ENCODE results near the gene REV1. TPM values are rescaled to one million over a fixed set of nuclear protein-coding genes. Genes with fewer than 3 reads are reported as not detected.
"Not testable (repeated sequence)": the region's sequence is repeated elsewhere in the genome, so short reads cannot be mapped to it uniquely, and the experiment has no call there.

REV1 gene
- total and polyA plus RNA-seq, 2 experiments from 2014 or later, result 32.9 to 46.7 TPM

DNA sequence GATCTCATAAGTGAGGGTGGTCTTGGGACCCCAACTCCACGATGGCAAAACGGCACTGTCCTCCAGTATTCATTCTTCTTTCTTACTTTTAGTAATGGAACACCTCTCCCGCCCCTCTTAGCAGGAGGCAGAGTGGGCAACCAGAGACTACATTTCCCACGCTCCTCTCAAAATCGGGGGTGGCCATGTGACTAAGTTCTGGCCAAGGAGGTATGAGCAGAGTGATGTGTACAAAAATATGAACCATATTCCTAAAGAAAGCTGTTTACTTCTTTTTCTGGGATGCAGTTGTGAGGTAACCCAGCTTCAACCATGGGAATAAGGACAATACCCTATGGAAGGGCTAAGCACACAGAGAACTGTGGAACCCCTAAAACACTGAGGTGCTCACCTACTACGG, 12.8 kb downstream of the REV1 start (continued):
- TF ChIP-seq, protein P1, sequence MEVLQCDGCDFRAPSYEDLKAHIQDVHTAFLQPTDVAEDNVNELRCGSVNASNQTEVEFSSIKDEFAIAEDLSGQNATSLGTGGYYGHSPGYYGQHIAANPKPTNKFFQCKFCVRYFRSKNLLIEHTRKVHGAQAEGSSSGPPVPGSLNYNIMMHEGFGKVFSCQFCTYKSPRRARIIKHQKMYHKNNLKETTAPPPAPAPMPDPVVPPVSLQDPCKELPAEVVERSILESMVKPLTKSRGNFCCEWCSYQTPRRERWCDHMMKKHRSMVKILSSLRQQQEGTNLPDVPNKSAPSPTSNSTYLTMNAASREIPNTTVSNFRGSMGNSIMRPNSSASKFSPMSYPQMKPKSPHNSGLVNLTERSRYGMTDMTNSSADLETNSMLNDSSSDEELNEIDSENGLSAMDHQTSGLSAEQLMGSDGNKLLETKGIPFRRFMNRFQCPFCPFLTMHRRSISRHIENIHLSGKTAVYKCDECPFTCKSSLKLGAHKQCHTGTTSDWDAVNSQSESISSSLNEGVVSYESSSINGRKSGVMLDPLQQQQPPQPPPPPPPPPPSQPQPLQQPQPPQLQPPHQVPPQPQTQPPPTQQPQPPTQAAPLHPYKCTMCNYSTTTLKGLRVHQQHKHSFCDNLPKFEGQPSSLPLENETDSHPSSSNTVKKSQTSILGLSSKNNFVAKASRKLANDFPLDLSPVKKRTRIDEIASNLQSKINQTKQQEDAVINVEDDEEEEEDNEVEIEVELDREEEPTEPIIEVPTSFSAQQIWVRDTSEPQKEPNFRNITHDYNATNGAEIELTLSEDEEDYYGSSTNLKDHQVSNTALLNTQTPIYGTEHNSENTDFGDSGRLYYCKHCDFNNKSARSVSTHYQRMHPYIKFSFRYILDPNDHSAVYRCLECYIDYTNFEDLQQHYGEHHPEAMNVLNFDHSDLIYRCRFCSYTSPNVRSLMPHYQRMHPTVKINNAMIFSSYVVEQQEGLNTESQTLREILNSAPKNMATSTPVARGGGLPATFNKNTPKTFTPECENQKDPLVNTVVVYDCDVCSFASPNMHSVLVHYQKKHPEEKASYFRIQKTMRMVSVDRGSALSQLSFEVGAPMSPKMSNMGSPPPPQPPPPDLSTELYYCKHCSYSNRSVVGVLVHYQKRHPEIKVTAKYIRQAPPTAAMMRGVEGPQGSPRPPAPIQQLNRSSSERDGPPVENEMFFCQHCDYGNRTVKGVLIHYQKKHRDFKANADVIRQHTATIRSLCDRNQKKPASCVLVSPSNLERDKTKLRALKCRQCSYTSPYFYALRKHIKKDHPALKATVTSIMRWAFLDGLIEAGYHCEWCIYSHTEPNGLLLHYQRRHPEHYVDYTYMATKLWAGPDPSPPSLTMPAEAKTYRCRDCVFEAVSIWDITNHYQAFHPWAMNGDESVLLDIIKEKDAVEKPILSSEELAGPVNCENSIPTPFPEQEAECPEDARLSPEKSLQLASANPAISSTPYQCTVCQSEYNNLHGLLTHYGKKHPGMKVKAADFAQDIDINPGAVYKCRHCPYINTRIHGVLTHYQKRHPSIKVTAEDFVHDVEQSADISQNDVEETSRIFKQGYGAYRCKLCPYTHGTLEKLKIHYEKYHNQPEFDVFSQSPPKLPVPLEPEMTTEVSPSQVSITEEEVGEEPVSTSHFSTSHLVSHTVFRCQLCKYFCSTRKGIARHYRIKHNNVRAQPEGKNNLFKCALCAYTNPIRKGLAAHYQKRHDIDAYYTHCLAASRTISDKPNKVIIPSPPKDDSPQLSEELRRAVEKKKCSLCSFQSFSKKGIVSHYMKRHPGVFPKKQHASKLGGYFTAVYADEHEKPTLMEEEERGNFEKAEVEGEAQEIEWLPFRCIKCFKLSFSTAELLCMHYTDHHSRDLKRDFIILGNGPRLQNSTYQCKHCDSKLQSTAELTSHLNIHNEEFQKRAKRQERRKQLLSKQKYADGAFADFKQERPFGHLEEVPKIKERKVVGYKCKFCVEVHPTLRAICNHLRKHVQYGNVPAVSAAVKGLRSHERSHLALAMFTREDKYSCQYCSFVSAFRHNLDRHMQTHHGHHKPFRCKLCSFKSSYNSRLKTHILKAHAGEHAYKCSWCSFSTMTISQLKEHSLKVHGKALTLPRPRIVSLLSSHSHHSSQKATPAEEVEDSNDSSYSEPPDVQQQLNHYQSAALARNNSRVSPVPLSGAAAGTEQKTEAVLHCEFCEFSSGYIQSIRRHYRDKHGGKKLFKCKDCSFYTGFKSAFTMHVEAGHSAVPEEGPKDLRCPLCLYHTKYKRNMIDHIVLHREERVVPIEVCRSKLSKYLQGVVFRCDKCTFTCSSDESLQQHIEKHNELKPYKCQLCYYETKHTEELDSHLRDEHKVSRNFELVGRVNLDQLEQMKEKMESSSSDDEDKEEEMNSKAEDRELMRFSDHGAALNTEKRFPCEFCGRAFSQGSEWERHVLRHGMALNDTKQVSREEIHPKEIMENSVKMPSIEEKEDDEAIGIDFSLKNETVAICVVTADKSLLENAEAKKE (CRISPR knock-in tag; IDR thresholded peaks at IDR 0.05), result no peak
- TF ChIP-seq JUNB (IDR thresholded peaks at IDR 0.05; ENCODE audit: unreplicated experiment), result no peak
- no peak for TF ChIP-seq ZNF114 (CRISPR knock-in tag; IDR thresholded peaks at IDR 0.05)
- no peak for TF ChIP-seq CREB1 (CRISPR knock-in tag; IDR thresholded peaks at IDR 0.05; ENCODE audit: low read depth)

DNA sequence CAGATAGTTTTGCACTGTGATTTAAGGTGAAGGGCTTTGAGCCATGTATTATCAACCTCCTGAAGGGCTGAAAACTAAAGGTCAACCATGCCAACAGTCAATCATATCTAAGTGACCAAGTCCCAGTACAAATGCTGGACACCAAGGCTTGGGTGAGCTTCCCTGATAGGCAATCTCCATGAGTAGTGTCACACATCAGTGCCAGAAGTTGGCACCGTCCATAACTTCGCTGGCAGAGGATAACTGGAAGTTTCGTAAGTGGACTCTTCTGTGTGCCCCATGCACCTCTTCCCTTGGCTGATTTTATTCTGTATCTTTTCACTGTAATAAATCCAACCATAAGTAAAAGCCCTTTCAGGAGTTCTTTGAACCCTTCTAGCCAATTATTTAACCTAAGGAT, 13.2 kb downstream of the REV1 start:
- H3K4me1 ChIP-seq (ENCODE audit: insufficient read depth), result peaks cover 42% of the 10 kb centered on the region
- no peak overlapping the region for H3K27ac Mint-ChIP-seq
- no peaks in the 10 kb centered on the region for H3K9me2 ChIP-seq (ENCODE audit: insufficient read depth)
- peaks cover 5% of the 10 kb centered on the region for H3K27me3 Mint-ChIP-seq (ENCODE audit: insufficient read depth, low read depth, poor library complexity)
- no peaks in the 10 kb centered on the region for H3K27me3 ChIP-seq (ENCODE audit: insufficient read depth)
- H2AFZ ChIP-seq, result no peak overlapping the region
- peaks cover 51% of the 10 kb centered on the region for H3K4me1 Mint-ChIP-seq
- no peaks in the 10 kb centered on the region for H3K9me3 Mint-ChIP-seq
- no peak overlapping the region for H3K4me3 Mint-ChIP-seq
- H3K27ac ChIP-seq (ENCODE audit: low read depth), result peak overlapping the region; percentile 93; the same call in 1 of the 2 replicates
- H3K4me2 ChIP-seq, result no peak overlapping the region
- no peak for ATAC-seq
- no peak for DNase-seq (ENCODE audit: low spot score)
- no peaks in the 10 kb centered on the region for H3F3A ChIP-seq (replicated peaks; ENCODE audit: low read depth)
- H3K79me2 ChIP-seq (replicated peaks; ENCODE audit: insufficient read depth), result peaks cover 97% of the 10 kb centered on the region
- TF ChIP-seq JUNB (IDR thresholded peaks at IDR 0.05; ENCODE audit: unreplicated experiment), result no peak
- peaks cover 5% of the 10 kb centered on the region; the same call in 2 of the 3 replicates for H3K36me3 Mint-ChIP-seq (ENCODE audit: low read depth)
- H4K20me1 ChIP-seq (replicated peaks; ENCODE audit: insufficient read depth), result peaks cover 12% of the 10 kb centered on the region
- no peak overlapping the region for H3K4me3 ChIP-seq
- no peaks in the 10 kb centered on the region for H3K36me3 ChIP-seq (ENCODE audit: insufficient read depth)

DNA sequence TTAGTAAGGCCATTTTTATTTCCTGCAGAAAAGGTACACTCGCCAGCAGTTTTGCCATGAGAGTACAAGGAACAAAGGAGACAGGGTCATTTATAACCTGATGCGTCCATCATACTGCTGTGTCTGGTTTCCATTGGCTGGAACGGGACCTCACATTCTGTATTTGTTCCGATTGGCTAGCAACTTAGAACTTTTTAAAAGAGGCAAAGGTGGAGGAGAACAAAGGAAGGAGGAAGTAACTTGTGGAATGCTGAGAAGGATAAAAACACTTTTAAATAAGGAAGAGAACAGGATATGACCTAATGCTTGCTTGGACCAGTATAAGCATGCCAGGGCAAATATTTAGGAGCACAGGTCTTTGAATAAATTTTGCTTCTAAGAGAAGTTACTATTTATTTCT, 14.7 kb downstream of the REV1 start:
- ATAC-seq; H2AFZ ChIP-seq; H4K20me1 ChIP-seq (replicated peaks; ENCODE audit: insufficient read depth); H3K9me2 ChIP-seq (ENCODE audit: insufficient read depth); H3K4me3 Mint-ChIP-seq; H3K4me3 ChIP-seq; H3K27me3 ChIP-seq (ENCODE audit: insufficient read depth); H3K4me2 ChIP-seq; H3K27me3 Mint-ChIP-seq (ENCODE audit: insufficient read depth, low read depth, poor library complexity); H3K36me3 ChIP-seq (ENCODE audit: insufficient read depth); H3F3A ChIP-seq (replicated peaks; ENCODE audit: low read depth): not testable (repeated sequence)
- Mint-ChIP-seq H3K9me3 (peaks cover 13% of the 10 kb centered on the region), H3K27ac (peak overlapping the region; percentile 85), H3K36me3 (ENCODE audit: low read depth) (peaks cover 16% of the 10 kb centered on the region), H3K4me1 (peaks cover 56% of the 10 kb centered on the region)
- DNase-seq (ENCODE audit: low spot score), result peak; percentile 34
- peaks cover 48% of the 10 kb centered on the region for H3K4me1 ChIP-seq (ENCODE audit: insufficient read depth)
- H3K27ac ChIP-seq (ENCODE audit: low read depth), result peak overlapping the region; percentile 93
- peaks cover 97% of the 10 kb centered on the region for H3K79me2 ChIP-seq (replicated peaks; ENCODE audit: insufficient read depth)

Data from GM23338 (cell line).